GM23338 (cell line): ENCODE results near the gene TUBG1. TPM values are rescaled to one million over a fixed set of nuclear protein-coding genes. Genes with fewer than 3 reads are reported as not detected.

ENCODE experiments used
- ATAC-seq: fragments of 200-7000 bp; cut with Tn5 transposase; 3 replicates; pipeline ENCODE4 v1.9.1; 2020
- DNase-seq: peaks from one replicate; pipeline ENCODE4 v3.0.0-alpha.2; 2015; ENCODE audit warnings: low spot score
- H2AFZ ChIP-seq: fragments of 200-600 bp; sonication (generic); 2 replicates; pipeline ENCODE4 v1.8.0; 2016; ENCODE audit warnings: antibody characterized with exemption, mild to moderate bottlenecking, moderate library complexity
- H3F3A ChIP-seq: fragments of 200-600 bp; sonication (generic); replicated peaks from 2 replicates; pipeline ENCODE4 v1.8.0; 2017; ENCODE audit warnings: antibody characterized with exemption, mixed run types, low read depth
- H3K27ac ChIP-seq: fragments of 200-600 bp; sonication (generic); 2 replicates; pipeline ENCODE4 v1.6.1; 2016; ENCODE audit warnings: low read depth
- H3K27me3 ChIP-seq: fragments of 200-600 bp; sonication (generic); 2 replicates; pipeline ENCODE4 v1.8.0; 2016; ENCODE audit warnings: mild to moderate bottlenecking, mixed run types, moderate library complexity; ENCODE audit not compliant: insufficient read depth
- H3K36me3 ChIP-seq: fragments of 200-600 bp; sonication (generic); 2 replicates; pipeline ENCODE4 v1.8.0; 2016; ENCODE audit warnings: mild to moderate bottlenecking; ENCODE audit not compliant: insufficient read depth
- H3K4me1 ChIP-seq: fragments of 200-600 bp; sonication (generic); 2 replicates; pipeline ENCODE4 v1.8.0; 2016; ENCODE audit warnings: mild to moderate bottlenecking, moderate library complexity; ENCODE audit not compliant: insufficient read depth
- H3K4me2 ChIP-seq: fragments of 200-600 bp; sonication (generic); 2 replicates; pipeline ENCODE4 v1.7.1; 2017; ENCODE audit warnings: mixed run types
- H3K4me3 ChIP-seq: fragments of 200-600 bp; sonication (generic); 2 replicates; pipeline ENCODE4 v1.6.1; 2016; ENCODE audit warnings: mixed run types
- H3K79me2 ChIP-seq: fragments of 200-600 bp; sonication (generic); replicated peaks from 2 replicates; pipeline ENCODE4 v1.8.0; 2017; ENCODE audit warnings: mild to moderate bottlenecking; ENCODE audit not compliant: insufficient read depth
- H3K9me2 ChIP-seq: fragments of 200-600 bp; sonication (generic); 2 replicates; pipeline ENCODE4 v1.8.0; 2017; ENCODE audit not compliant: insufficient read depth
- H4K20me1 ChIP-seq: fragments of 200-600 bp; sonication (generic); replicated peaks from 2 replicates; pipeline ENCODE4 v1.8.0; 2017; ENCODE audit warnings: mild to moderate bottlenecking; ENCODE audit not compliant: insufficient read depth
- H3K27ac Mint-ChIP-seq: 2 replicates; pipeline ENCODE4 v1.8.0; 2020; ENCODE audit warnings: inconsistent platforms, mild to moderate bottlenecking, moderate library complexity, mixed read lengths
- H3K27me3 Mint-ChIP-seq: 3 replicates; pipeline ENCODE4 v1.8.0; 2022; ENCODE audit warnings: low read depth, mild to moderate bottlenecking, moderate library complexity, mixed read lengths, inconsistent platforms; ENCODE audit not compliant: insufficient read depth, poor library complexity
- H3K36me3 Mint-ChIP-seq: 3 replicates; pipeline ENCODE4 v1.8.0; 2021; ENCODE audit warnings: low read depth, mild to moderate bottlenecking, inconsistent platforms, moderate library complexity, mixed read lengths
- H3K4me1 Mint-ChIP-seq: 3 replicates; pipeline ENCODE4 v1.8.0; 2020; ENCODE audit warnings: mild to moderate bottlenecking, inconsistent platforms, mixed read lengths
- H3K4me3 Mint-ChIP-seq: 3 replicates; pipeline ENCODE4 v1.8.0; 2021; ENCODE audit warnings: moderate library complexity, mild to moderate bottlenecking, inconsistent platforms, mixed read lengths
- H3K9me3 Mint-ChIP-seq: 3 replicates; pipeline ENCODE4 v1.8.0; 2020; ENCODE audit warnings: moderate library complexity, mild to moderate bottlenecking, inconsistent platforms, mixed read lengths
- CREB1 ChIP-seq: fragments of 250-450 bp; sonication (Bioruptor Pico); IDR thresholded peaks from 2 replicates; pipeline ENCODE4 v1.5.0; 2020; ENCODE audit warnings: low read depth, mild to moderate bottlenecking, moderate library complexity
- EZH2 ChIP-seq: fragments of 200-600 bp; sonication (generic); IDR thresholded peaks from one replicate; pipeline ENCODE4 v1.8.0; 2017; ENCODE audit warnings: antibody characterized with exemption, mild to moderate bottlenecking, low read depth; ENCODE audit not compliant: unreplicated experiment
- EZH2phosphoT487 ChIP-seq: fragments of 200-600 bp; sonication (generic); IDR thresholded peaks from one replicate; pipeline ENCODE4 v1.8.1; 2018; ENCODE audit warnings: antibody characterized with exemption; ENCODE audit not compliant: unreplicated experiment
- JUNB ChIP-seq: IDR thresholded peaks from one replicate; pipeline ENCODE4 v1.6.1; 2016; ENCODE audit warnings: antibody characterized with exemption; ENCODE audit not compliant: unreplicated experiment
- NANOG ChIP-seq: IDR thresholded peaks from 2 replicates; pipeline ENCODE4 v1.6.1; 2016; ENCODE audit warnings: antibody characterized with exemption, borderline replicate concordance
- ZNF114 ChIP-seq: fragments of 250-450 bp; sonication (Bioruptor Pico); IDR thresholded peaks from 2 replicates; pipeline ENCODE4 v1.5.0; 2020; ENCODE audit warnings: mild to moderate bottlenecking, moderate library complexity
- polyA plus RNA-seq: library from polyadenylated mRNA; unstranded; fragments of >200 nt; fragmentation: Nextera tagmentation; extraction: Ambion mirVana; gene quantifications from 2 replicates; pipeline ENCODE4 v1.2.1, GENCODE V29; 2016
- total RNA-seq: library from RNA; depleted of rRNA; stranded (reverse); fragments of >200 nt; shearing (Covaris generic); gene quantifications from 2 replicates; pipeline ENCODE4 v1.2.3, GENCODE V29; 2014
- TF ChIP-seq, protein P1 (sequence below): fragments of 250-450 bp; sonication (Bioruptor Pico); IDR thresholded peaks from 2 replicates; pipeline ENCODE4 v1.5.0; 2020; ENCODE audit warnings: mild to moderate bottlenecking, moderate library complexity
- TF ChIP-seq, protein P2 (sequence below), 2 experiments: fragments of 200-600 bp in 1 of 2; sonication (generic) in 1 of 2; conservative IDR thresholded peaks; 2 replicates each; pipeline versions ENCODE4 v1.5.1 to v1.6.1; 2016 to 2017; ENCODE audit warnings: antibody characterized with exemption in 2 of 2, low read depth in 2 of 2, mild to moderate bottlenecking in 2 of 2, moderate library complexity in 1 of 2

The TUBG1 gene
- total and polyA plus RNA-seq, 2 experiments from 2014 or later: 101 to 117 TPM

DNA sequence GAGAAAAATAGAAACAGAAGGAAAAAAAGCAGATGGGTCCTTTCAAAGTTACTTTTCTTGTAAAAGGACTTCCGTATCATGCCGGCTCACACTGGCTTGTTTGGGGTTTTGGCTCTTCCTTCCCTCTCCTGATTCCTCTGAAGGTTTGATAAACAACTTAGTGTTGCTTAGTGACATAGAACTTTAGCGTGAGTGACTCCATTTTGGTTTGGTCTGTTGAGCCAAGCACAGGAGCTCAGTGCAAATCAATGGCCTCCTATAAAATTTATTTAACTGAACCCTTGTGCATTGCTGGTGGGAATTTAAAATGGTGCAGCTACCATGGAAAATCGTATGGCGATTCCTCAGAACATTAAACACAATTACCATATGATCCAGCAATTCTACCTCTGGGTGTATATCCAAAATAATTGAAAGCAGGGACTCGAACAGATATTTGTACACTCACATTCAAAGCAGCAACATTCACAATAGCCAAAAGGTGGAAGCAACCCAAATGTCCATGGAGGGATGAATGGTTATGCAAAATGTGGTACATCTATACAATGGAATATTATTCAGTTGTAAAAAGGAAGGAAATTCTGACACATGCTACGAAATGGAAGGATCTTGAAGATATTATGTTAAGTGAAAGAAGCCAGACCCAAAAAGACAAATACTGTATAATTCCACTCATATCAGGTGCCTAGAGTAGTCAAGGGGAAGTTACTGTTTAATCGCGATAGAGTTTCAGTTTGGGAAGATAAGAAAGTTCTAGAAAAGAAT is 48.5 kb downstream of the TUBG1 start:
- peak overlapping the region; percentile 87; the same call in 2 of the 3 replicates for H3K4me3 Mint-ChIP-seq

More for the DNA sequence above, 48.5 kb downstream of the TUBG1 start:
- DNase-seq (no peak), ATAC-seq (no peak)
- no peak overlapping the region for H3K27ac ChIP-seq
- H2AFZ ChIP-seq: no peak overlapping the region
- H3K9me2 ChIP-seq: no peaks in the 10 kb centered on the region
- no peak overlapping the region for H3K4me3 ChIP-seq
- no peak for TF ChIP-seq EZH2
- TF ChIP-seq ZNF114 (CRISPR knock-in tag): no peak
- no peak for TF ChIP-seq JUNB
- TF ChIP-seq, protein P1, sequence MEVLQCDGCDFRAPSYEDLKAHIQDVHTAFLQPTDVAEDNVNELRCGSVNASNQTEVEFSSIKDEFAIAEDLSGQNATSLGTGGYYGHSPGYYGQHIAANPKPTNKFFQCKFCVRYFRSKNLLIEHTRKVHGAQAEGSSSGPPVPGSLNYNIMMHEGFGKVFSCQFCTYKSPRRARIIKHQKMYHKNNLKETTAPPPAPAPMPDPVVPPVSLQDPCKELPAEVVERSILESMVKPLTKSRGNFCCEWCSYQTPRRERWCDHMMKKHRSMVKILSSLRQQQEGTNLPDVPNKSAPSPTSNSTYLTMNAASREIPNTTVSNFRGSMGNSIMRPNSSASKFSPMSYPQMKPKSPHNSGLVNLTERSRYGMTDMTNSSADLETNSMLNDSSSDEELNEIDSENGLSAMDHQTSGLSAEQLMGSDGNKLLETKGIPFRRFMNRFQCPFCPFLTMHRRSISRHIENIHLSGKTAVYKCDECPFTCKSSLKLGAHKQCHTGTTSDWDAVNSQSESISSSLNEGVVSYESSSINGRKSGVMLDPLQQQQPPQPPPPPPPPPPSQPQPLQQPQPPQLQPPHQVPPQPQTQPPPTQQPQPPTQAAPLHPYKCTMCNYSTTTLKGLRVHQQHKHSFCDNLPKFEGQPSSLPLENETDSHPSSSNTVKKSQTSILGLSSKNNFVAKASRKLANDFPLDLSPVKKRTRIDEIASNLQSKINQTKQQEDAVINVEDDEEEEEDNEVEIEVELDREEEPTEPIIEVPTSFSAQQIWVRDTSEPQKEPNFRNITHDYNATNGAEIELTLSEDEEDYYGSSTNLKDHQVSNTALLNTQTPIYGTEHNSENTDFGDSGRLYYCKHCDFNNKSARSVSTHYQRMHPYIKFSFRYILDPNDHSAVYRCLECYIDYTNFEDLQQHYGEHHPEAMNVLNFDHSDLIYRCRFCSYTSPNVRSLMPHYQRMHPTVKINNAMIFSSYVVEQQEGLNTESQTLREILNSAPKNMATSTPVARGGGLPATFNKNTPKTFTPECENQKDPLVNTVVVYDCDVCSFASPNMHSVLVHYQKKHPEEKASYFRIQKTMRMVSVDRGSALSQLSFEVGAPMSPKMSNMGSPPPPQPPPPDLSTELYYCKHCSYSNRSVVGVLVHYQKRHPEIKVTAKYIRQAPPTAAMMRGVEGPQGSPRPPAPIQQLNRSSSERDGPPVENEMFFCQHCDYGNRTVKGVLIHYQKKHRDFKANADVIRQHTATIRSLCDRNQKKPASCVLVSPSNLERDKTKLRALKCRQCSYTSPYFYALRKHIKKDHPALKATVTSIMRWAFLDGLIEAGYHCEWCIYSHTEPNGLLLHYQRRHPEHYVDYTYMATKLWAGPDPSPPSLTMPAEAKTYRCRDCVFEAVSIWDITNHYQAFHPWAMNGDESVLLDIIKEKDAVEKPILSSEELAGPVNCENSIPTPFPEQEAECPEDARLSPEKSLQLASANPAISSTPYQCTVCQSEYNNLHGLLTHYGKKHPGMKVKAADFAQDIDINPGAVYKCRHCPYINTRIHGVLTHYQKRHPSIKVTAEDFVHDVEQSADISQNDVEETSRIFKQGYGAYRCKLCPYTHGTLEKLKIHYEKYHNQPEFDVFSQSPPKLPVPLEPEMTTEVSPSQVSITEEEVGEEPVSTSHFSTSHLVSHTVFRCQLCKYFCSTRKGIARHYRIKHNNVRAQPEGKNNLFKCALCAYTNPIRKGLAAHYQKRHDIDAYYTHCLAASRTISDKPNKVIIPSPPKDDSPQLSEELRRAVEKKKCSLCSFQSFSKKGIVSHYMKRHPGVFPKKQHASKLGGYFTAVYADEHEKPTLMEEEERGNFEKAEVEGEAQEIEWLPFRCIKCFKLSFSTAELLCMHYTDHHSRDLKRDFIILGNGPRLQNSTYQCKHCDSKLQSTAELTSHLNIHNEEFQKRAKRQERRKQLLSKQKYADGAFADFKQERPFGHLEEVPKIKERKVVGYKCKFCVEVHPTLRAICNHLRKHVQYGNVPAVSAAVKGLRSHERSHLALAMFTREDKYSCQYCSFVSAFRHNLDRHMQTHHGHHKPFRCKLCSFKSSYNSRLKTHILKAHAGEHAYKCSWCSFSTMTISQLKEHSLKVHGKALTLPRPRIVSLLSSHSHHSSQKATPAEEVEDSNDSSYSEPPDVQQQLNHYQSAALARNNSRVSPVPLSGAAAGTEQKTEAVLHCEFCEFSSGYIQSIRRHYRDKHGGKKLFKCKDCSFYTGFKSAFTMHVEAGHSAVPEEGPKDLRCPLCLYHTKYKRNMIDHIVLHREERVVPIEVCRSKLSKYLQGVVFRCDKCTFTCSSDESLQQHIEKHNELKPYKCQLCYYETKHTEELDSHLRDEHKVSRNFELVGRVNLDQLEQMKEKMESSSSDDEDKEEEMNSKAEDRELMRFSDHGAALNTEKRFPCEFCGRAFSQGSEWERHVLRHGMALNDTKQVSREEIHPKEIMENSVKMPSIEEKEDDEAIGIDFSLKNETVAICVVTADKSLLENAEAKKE (CRISPR knock-in tag): no peak
- no peak for TF ChIP-seq EZH2phosphoT487
- TF ChIP-seq CREB1 (CRISPR knock-in tag): no peak
- no peak for TF ChIP-seq NANOG
- TF ChIP-seq, protein P2, sequence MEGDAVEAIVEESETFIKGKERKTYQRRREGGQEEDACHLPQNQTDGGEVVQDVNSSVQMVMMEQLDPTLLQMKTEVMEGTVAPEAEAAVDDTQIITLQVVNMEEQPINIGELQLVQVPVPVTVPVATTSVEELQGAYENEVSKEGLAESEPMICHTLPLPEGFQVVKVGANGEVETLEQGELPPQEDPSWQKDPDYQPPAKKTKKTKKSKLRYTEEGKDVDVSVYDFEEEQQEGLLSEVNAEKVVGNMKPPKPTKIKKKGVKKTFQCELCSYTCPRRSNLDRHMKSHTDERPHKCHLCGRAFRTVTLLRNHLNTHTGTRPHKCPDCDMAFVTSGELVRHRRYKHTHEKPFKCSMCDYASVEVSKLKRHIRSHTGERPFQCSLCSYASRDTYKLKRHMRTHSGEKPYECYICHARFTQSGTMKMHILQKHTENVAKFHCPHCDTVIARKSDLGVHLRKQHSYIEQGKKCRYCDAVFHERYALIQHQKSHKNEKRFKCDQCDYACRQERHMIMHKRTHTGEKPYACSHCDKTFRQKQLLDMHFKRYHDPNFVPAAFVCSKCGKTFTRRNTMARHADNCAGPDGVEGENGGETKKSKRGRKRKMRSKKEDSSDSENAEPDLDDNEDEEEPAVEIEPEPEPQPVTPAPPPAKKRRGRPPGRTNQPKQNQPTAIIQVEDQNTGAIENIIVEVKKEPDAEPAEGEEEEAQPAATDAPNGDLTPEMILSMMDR (conservative IDR thresholded peaks at IDR 0.05; ENCODE audit: low read depth in 2 of 2): no peak
- 0 out of 2 replicates have a peak, but pooled peaks cover 8% of the 10 kb centered on the region for H3F3A ChIP-seq
- no peak overlapping the region for H3K4me2 ChIP-seq
- 0 out of 2 replicates have a peak, but pooled peaks cover 1% of the 10 kb centered on the region for H3K27me3 ChIP-seq
- no peaks in the 10 kb centered on the region; the same call in 1 of the 2 replicates for H4K20me1 ChIP-seq
- peaks cover 12% of the 10 kb centered on the region for H3K27me3 Mint-ChIP-seq
- peaks cover 4% of the 10 kb centered on the region; the same call in 1 of the 3 replicates for H3K9me3 Mint-ChIP-seq
- H3K36me3 ChIP-seq: no peaks in the 10 kb centered on the region
- peaks cover 15% of the 10 kb centered on the region; the same call in 2 of the 3 replicates for H3K36me3 Mint-ChIP-seq
- H3K4me1 ChIP-seq: peaks cover 9% of the 10 kb centered on the region
- peaks cover 21% of the 10 kb centered on the region for H3K4me1 Mint-ChIP-seq
- H3K27ac Mint-ChIP-seq: no peak overlapping the region
- H3K79me2 ChIP-seq: no peaks in the 10 kb centered on the region
